GM12801 (cell line): ENCODE results near the gene CELF6.

Experiments
- CTCF ChIP-seq: IDR thresholded peaks from one replicate; pipeline ENCODE4 v1.5.1; 2011; ENCODE audit warnings: control low read depth; ENCODE audit not compliant: insufficient read length; ENCODE audit errors: extremely low read depth

Gene CELF6

GRCh38 chr15:72269739-72270138 is 50.2 kb downstream of the CELF6 start:
- TF ChIP-seq CTCF = no peak

- TF ChIP-seq CTCF = no peak
Measured at GRCh38 chr15:72265031-72265430, 54.9 kb downstream of the CELF6 start.

GRCh38 chr15:72252663-72253299 is 67.2 kb downstream of the CELF6 start:
- TF ChIP-seq CTCF = no peak

GRCh38 chr15:72249142-72249810 is 70.7 kb downstream of the CELF6 start:
- TF ChIP-seq CTCF = no peak

- TF ChIP-seq CTCF = no peak
Measured at GRCh38 chr15:72248514-72248913, 71.4 kb downstream of the CELF6 start.

GRCh38 chr15:72242775-72243370 is 77.1 kb downstream of the CELF6 start:
- no peak for TF ChIP-seq CTCF

GRCh38 chr15:72239652-72240051 is 80.3 kb downstream of the CELF6 start:
- no peak for TF ChIP-seq CTCF
